AG10803 (cell line): Measurements from ENCODE around the gene UBE2L6.
"Not testable (repeated sequence)": the region's sequence is repeated elsewhere in the genome, so short reads cannot be mapped to it uniquely, and the experiment has no call there.

Source experiments
- DNase-seq: peaks from one replicate; pipeline ENCODE4 v3.0.0; 2010; ENCODE audit warnings: low read depth
- H3K4me3 ChIP-seq: 2 replicates; pipeline ENCODE4 v1.5.1; 2011; ENCODE audit warnings: mild to moderate bottlenecking, low read length, control low read depth
- TF ChIP-seq, protein P1 (sequence below): conservative IDR thresholded peaks from 2 replicates; pipeline ENCODE4 v1.5.1; 2011; ENCODE audit warnings: mild to moderate bottlenecking, low read length, control low read depth, inconsistent platforms

The UBE2L6 gene

DNA sequence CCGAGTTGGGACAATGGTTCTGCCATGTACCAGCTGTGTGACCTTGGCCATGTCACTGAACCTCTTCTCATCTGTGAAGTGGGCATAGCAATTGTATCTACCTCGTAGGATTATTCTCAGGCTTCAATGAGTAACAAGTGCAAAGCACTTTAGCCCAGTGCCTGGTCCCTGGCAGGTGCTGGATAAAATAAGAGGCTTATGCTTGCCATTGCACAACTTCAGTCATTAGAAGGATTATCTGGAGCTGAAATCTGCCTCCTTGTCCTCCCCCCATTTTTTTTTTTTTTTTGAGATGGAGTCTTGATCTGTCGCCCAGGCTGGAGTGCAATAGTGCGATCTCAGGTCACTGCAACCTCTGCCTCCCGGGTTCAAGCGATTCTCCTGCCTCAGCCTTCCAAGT lies 22.9 kb downstream of the UBE2L6 start:
- TF ChIP-seq, protein P1, sequence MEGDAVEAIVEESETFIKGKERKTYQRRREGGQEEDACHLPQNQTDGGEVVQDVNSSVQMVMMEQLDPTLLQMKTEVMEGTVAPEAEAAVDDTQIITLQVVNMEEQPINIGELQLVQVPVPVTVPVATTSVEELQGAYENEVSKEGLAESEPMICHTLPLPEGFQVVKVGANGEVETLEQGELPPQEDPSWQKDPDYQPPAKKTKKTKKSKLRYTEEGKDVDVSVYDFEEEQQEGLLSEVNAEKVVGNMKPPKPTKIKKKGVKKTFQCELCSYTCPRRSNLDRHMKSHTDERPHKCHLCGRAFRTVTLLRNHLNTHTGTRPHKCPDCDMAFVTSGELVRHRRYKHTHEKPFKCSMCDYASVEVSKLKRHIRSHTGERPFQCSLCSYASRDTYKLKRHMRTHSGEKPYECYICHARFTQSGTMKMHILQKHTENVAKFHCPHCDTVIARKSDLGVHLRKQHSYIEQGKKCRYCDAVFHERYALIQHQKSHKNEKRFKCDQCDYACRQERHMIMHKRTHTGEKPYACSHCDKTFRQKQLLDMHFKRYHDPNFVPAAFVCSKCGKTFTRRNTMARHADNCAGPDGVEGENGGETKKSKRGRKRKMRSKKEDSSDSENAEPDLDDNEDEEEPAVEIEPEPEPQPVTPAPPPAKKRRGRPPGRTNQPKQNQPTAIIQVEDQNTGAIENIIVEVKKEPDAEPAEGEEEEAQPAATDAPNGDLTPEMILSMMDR: no peak
- DNase-seq: no peak
- H3K4me3 ChIP-seq: no peak overlapping the region

DNA sequence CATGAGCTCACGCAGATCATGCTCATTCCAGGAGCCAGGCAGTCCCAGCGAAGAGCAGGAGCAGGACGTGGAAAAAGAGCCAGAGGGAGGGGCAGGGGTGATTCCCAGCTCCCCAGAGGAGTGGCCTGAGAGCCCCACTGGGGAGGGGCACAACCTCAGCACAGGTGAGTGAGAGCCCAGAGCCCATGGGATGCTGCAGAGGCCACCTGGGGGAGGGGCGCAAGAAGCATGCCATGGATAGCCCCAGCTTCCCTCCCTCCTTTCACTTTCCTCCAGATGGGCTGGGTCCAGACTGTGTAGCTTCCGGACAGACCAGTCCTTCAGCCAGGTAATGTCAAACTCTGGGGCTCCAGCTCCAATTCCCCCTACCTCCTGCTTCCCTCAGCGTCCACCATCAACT lies 23.9 kb downstream of the UBE2L6 start:
- no peak for DNase-seq
- no peak overlapping the region for H3K4me3 ChIP-seq
- TF ChIP-seq, protein P1: no peak

DNA sequence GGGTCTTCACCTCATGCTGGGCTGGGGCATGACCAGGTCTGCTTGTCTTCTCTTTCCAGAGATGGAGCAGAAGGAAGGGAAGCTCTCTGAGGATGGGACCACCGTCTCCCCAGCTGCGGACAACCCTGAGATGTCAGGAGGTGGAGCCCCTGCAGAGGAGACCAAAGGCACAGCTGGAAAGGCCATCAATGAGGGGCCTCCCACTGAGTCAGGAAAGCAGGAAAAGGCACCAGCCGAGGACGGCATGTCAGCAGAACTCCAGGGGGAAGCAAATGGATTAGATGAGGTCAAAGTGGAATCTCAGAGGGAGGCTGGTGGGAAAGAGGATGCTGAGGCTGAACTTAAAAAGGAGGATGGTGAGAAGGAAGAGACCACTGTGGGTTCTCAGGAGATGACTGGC lies 24.9 kb downstream of the UBE2L6 start:
- no peak for DNase-seq
- no peak overlapping the region for H3K4me3 ChIP-seq
- TF ChIP-seq, protein P1: no peak

DNA sequence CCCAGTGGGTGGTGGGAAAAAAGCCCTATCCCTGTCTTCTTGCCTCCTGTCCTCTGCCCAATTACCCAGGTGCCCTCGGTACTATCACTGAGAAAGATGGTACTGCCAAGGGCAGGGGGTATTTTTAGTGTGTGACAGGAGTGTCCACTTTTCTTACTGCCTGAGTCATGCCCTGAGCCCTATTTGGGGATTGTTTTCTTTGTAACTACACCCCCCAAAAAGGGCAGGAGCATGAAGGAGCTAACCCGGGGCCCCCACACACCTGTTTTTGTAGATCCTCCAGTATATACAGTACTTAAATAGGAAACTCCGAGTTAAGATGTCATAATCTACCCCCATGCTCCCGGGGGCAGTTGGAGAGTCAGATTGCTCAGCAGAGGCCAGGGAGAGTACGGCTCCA lies 26.3 kb downstream of the UBE2L6 start:
- H3K4me3 ChIP-seq: no peak overlapping the region
- DNase-seq: no peak
- TF ChIP-seq, protein P1: no peak

DNA sequence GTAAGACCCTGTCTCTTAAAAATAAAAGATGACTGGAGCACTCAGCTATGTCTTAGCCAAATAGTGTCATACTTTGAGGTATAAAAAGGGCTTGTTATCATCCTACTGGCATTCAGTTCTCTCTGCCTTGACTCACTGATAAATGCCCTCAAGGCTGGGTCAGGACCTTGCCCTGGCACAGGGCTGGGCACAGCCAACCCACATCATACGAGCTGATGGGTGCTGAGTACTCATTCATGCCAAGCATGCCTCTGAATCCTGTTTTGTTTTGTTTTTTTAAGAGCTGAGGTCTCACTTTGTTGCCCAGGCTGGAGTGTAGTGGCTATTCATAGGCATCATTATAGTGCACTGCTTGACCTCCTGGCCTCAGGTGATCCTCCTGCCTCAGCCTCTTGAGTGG lies 28.1 kb downstream of the UBE2L6 start:
- no peak for DNase-seq
- H3K4me3 ChIP-seq: no peak overlapping the region
- TF ChIP-seq, protein P1: no peak

DNA sequence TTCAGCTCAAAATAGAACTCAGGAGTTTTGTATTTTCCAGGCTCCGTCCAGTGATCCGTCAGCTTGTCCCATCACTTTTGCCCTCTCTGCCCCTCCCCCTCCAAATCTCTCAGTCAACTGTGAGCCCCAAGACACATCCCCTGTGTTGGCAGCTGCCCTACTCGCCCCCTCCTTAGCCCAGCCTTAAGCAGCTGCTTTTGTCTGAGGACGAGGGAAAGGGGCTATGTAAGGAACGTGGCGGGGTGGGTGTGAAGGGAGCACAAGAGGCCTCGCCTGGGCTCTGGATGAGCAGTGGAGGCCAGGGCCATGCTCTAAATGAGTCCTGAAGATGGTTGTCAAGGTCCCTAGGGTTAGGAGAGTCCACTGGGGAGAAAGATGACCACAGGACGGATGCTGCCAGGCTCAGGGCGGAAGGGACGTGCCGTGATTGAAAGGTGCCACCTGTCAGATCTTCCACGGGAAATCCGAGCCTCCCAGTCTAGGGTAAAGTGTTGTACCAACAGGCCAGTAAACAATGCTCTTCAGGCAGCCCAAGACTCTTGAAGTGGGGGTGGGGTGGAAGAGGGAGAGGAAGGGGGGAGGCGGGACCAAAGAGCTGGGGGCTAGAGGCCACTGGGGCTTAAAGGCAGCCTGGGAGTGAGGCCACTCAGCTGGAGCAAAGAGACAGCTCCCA lies 30.4 kb downstream of the UBE2L6 start, which contains the start of gene SMTNL1:
TSS of gene SMTNL1 (plus strand) at position 649 of the 673 bp plus-strand sequence. CDS start 5,048 bp downstream, outside the sequence.
- no peak within 1 kb of the TSS for H3K4me3 ChIP-seq
- no peak for DNase-seq
- TF ChIP-seq, protein P1: no peak

DNA sequence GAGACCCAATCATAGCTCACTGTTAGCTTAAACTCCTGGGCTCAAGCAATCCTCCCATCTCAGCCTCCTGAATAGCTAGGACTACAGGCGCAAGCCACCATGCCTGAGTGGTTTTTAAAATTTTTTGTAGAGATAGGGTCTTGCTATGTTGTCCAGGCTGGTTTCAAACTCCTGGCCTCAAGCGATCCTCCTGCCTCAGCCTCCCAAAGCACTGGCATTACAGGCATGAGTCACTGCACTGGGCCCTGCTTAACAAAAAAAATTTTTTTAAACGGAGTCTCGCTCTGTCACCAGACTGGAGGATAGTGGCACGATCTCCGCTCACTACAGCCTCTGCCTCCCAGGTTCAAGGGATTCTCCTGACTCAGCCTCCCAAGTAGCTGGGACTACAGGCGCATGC lies 33.0 kb downstream of the UBE2L6 start:
- not testable (repeated sequence) for DNase-seq

More for the DNA sequence above, 33.0 kb downstream of the UBE2L6 start:
- not testable (repeated sequence) for H3K4me3 ChIP-seq
